GM12865 (cell line): ENCODE measurements around the gene GALNTL6.

Experiments
- DNase-seq: peaks from one replicate; pipeline ENCODE4 v3.0.0; 2010; ENCODE audit warnings: low read depth
- H3K4me3 ChIP-seq: 2 replicates; pipeline ENCODE4 v1.5.1; 2011; ENCODE audit warnings: mild to moderate bottlenecking, low read depth, low read length, control low read depth
- TF ChIP-seq, protein P1 (sequence below): IDR thresholded peaks from 2 replicates; pipeline ENCODE4 v1.5.1; 2011; ENCODE audit warnings: low read length, control low read depth, low read depth, inconsistent platforms; ENCODE audit not compliant: insufficient read depth; ENCODE audit errors: missing control alignments

Gene GALNTL6

DNA sequence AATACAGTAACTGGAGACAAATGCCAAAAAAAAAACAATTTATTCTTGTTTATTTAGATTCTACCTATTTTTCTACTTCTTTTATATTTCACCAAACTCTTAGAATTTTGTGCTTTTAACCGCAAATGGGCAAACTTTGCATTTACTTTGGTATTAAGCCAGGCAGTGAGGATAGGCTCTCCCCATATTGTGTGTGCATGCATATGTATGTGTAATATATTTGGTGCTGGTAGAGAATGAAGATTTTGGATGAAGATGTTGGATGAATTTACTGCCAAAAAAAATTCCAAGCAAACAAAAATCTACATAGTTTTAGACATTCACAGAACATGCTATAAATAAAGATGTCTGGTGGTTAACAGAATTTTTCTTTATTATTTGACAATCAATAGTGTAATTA, 30.3 kb downstream of the GALNTL6 start:
- TF ChIP-seq, protein P1, sequence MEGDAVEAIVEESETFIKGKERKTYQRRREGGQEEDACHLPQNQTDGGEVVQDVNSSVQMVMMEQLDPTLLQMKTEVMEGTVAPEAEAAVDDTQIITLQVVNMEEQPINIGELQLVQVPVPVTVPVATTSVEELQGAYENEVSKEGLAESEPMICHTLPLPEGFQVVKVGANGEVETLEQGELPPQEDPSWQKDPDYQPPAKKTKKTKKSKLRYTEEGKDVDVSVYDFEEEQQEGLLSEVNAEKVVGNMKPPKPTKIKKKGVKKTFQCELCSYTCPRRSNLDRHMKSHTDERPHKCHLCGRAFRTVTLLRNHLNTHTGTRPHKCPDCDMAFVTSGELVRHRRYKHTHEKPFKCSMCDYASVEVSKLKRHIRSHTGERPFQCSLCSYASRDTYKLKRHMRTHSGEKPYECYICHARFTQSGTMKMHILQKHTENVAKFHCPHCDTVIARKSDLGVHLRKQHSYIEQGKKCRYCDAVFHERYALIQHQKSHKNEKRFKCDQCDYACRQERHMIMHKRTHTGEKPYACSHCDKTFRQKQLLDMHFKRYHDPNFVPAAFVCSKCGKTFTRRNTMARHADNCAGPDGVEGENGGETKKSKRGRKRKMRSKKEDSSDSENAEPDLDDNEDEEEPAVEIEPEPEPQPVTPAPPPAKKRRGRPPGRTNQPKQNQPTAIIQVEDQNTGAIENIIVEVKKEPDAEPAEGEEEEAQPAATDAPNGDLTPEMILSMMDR, result no peak
- H3K4me3 ChIP-seq, result no peak overlapping the region
- no peak for DNase-seq

DNA sequence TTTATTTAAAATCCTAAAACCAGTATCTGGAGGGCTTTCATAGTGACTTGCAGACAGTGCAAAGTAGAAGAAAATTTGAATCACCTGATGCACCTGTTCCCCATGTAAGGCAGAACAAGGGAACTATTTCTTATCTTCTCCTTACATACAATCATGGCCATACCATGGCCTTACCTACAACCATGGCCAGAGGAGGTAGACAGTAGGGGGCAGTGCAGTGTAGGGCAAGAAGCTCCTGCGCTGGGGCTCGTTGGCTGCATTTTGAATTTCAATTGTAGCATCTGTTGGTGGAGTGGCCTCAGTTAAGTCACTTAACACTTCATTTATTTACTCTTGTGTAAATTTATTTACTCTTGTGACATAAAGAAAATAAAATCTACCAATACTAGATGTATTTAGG, 33.0 kb downstream of the GALNTL6 start:
- peak; percentile 79 for DNase-seq
- no peak overlapping the region for H3K4me3 ChIP-seq
- TF ChIP-seq, protein P1, result peak; percentile 76

DNA sequence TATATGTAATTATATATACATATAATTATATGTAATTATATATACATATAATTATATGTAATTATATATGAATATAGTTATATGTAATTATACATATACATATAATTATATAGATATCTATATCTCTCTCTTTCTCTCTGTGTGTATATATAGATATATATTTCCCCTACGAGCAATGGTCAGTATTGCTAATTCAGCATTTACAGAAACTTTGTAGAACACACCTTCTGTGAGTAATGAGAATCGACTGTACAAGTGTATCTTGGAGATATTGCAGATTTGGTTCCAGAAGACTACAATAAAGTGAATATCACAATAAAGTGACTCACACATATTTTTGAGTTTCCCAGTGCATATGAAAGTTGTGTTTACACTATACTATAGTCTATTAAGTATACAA, 33.7 kb downstream of the GALNTL6 start:
- H3K4me3 ChIP-seq, result no peak overlapping the region
- DNase-seq, result no peak
- TF ChIP-seq, protein P1, result no peak

DNA sequence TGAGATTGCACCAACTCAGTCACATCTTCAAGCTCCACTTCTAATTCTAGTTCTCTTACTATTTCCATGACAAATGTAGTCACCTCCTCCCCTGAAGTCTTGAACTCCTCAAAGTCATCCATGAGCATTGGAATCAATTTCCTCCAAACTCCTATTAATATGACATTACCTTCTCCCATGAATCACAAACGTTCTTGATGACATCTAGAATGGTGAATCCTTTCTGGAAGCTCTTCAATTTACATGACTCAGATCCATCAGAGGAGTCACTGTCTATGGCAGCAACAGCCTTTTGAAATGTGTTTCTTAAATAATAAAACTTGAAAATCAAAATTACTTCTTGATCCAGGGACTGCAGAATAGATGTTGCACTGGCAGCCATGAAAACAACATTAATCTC, 34.5 kb downstream of the GALNTL6 start:
- TF ChIP-seq, protein P1, result no peak
- DNase-seq, result no peak
- no peak overlapping the region for H3K4me3 ChIP-seq

DNA sequence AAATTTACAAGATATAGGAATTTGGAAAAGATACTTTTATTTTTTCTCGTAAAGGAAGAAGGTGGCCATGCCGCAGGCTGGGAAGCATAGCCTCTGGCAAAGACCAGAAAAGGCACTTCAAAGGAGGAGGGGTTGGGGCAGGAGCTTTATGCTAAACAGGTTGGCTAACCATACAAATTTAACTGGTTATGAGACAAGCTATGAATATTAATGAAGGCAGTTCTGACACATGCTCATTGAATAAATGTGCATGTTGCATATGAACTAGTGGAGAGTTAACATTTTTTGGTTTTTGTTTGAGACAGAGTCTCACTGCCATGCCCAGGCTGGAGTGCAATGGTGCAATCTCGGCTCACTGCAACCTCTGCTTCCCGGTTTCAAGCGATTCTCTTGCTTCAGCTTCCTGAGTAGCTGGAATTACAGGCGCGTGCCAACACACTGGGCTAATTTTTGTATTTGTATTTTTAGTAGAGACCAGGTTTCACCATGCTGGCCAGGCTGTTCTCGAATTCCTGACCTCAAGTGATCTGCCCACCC, 36.5 kb downstream of the GALNTL6 start:
- TF ChIP-seq, protein P1, result no peak
- no peak overlapping the region for H3K4me3 ChIP-seq
- DNase-seq, result no peak

DNA sequence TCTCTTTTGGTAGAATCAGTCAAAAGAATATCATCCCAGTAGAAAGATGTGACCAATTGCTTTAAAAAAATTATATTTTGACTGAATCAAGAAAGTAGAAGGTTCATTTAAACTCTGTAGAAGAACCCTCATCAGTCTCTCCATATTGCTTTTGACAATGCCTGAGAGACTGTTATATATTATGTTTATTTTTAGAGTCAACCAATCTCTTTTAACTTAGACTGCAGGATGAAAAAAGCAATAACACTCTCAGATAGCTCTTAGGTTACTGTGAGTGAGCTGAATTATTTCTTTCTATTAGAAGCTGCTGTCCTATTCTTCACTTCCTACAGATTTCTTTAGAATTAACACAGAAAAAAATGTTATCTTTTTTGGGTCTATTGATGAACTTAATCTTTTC, 38.1 kb downstream of the GALNTL6 start:
- no peak overlapping the region for H3K4me3 ChIP-seq
- TF ChIP-seq, protein P1, result no peak
- DNase-seq, result no peak

DNA sequence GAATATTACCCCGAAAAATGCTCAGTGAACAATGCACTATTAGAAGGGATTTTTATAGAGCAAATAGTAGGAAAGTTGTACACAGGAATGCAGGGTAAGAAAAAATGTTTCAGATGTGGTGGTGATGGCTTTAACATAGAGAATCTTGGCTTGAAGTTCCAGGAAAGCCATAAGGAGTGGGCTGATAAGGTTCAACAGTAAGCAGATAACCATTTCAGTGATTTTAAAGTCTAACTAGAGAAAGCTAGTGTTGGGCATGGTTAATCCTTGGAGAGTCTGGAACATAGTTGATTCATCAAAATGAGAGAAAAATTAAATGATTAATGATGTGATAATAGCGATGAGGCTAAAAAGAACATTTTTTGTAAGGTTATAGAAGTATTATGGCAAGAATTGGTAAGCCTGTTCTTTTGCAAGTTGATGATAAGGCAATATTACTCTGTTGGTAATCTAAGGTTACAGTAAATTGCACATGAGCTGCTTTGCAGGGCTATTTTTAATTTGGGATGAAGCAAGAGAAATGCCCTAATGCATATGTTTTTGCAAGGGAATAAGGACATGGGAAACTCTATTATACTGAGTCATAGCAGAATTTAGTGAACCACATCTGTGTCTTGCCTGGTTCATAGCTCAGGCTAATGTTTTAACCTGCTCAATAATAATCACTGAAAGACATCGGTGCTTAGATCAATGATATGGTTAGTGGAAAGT, 44.3 kb downstream of the GALNTL6 start:
- no peak for DNase-seq

More for the DNA sequence above, 44.3 kb downstream of the GALNTL6 start:
- no peak overlapping the region for H3K4me3 ChIP-seq
- TF ChIP-seq, protein P1, result no peak
